SK-N-SH treated with all-trans-retinoic acid at 6 μM for 48 hours (cell line): ENCODE data around the gene TAF6L.
"Not testable (repeated sequence)": the region's sequence is repeated elsewhere in the genome, so short reads cannot be mapped to it uniquely, and the experiment has no call there.

Experiments
- PATZ1 ChIP-seq: fragments of 250-450 bp; sonication (Bioruptor Pico); IDR thresholded peaks from 2 replicates; pipeline ENCODE4 v1.8.0; 2020; ENCODE audit warnings: mild to moderate bottlenecking, moderate library complexity, borderline replicate concordance
- ZC3H10 ChIP-seq: fragments of 250-450 bp; sonication (Bioruptor Pico); IDR thresholded peaks from 2 replicates; pipeline ENCODE4 v1.5.1; 2021; ENCODE audit warnings: mild to moderate bottlenecking, moderate library complexity

- TF ChIP-seq PATZ1, ZC3H10 (CRISPR knock-in tag): not testable (repeated sequence)
These were observed 56.9 kb downstream of the TAF6L start for GRCh38 chr11:62828130-62828529.
